ENCODE data around the gene MTOR. TPM values are rescaled to one million over a fixed set of nuclear protein-coding genes. Genes with fewer than 3 reads are reported as not detected.

The MTOR gene
- total RNA-seq, 1 donor from 2014 or later = 67.2 TPM

DNA sequence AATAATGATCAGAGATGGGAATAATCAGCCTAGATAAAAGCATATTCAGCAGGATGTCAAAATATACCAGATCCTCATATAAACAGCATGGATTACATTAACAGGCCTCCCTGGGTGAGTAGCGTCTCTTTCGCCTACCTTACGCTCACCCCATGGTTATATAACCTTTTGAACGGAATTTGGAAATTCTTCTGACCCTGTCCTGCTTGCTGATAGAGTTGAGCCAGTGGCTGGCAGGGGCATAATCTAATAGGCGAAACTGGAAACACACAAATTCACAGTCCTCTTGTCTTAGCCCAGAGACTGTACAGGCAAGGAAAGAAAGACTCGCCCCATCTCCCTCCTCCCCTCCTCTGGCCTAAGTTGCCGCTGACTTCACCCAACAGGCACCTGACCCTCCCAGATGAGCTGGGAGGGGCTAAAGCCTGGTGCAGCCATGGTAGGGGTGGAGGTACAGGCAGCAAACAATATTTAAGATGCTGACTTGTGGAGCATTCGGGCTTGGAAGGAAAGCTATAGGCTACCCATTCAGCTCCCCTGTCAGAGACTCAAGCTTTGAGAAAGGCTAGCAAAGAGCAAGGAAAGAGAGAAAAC, 73.4 kb downstream of the MTOR start, which contains the start of gene ANGPTL7:
ANGPTL7 (plus strand) TSS at position 498 of the 594 bp plus-strand sequence. CDS start 225 bp downstream, outside the sequence.
- DNase-seq (ENCODE audit: low read depth, low spot score) = no peak
- Mint-ChIP-seq H3K9me3 (no peaks in the 10 kb centered on the region), H3K27ac (ENCODE audit: unreplicated experiment) (peak within 1 kb of the TSS; percentile 88), H3K27me3 (ENCODE audit: low read depth) (no peaks in the 10 kb centered on the region), H3K4me1 (peaks cover 28% of the 10 kb centered on the region), H3K4me3 (no peak within 1 kb of the TSS), H3K36me3 (ENCODE audit: low read depth) (peaks cover 8% of the 10 kb centered on the region)
- TF ChIP-seq, protein P1, sequence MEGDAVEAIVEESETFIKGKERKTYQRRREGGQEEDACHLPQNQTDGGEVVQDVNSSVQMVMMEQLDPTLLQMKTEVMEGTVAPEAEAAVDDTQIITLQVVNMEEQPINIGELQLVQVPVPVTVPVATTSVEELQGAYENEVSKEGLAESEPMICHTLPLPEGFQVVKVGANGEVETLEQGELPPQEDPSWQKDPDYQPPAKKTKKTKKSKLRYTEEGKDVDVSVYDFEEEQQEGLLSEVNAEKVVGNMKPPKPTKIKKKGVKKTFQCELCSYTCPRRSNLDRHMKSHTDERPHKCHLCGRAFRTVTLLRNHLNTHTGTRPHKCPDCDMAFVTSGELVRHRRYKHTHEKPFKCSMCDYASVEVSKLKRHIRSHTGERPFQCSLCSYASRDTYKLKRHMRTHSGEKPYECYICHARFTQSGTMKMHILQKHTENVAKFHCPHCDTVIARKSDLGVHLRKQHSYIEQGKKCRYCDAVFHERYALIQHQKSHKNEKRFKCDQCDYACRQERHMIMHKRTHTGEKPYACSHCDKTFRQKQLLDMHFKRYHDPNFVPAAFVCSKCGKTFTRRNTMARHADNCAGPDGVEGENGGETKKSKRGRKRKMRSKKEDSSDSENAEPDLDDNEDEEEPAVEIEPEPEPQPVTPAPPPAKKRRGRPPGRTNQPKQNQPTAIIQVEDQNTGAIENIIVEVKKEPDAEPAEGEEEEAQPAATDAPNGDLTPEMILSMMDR (conservative IDR thresholded peaks at IDR 0.05) = no peak

DNA sequence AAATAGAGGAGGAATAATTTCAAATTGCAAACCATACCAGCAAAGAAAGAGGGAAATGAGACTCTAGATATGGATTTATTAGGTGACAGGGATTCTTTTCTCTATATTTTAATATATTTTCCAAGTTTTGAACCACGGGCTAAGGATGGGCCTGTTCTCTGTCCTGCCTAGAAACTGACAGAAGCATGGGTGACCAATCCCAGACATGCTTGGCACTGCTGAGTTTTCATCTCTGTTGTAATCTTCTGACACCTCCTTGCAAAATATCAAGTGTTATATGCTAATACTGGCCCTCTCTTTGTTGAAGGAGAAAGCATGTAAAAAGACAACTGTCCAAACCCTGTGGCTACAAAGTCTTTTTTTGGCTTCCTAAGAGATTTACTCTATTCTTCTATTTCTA, 74.0 kb downstream of the MTOR start:
- H3K27ac Mint-ChIP-seq (ENCODE audit: unreplicated experiment) = peak overlapping the region; percentile 88
- H3K27me3 Mint-ChIP-seq (ENCODE audit: low read depth) = no peaks in the 10 kb centered on the region
- H3K4me3 Mint-ChIP-seq = no peak overlapping the region
- H3K4me1 Mint-ChIP-seq = peaks cover 28% of the 10 kb centered on the region
- TF ChIP-seq, protein P1 (conservative IDR thresholded peaks at IDR 0.05) = no peak
- DNase-seq (ENCODE audit: low read depth, low spot score) = no peak
- no peaks in the 10 kb centered on the region for H3K9me3 Mint-ChIP-seq
- H3K36me3 Mint-ChIP-seq (ENCODE audit: low read depth) = peaks cover 8% of the 10 kb centered on the region

DNA sequence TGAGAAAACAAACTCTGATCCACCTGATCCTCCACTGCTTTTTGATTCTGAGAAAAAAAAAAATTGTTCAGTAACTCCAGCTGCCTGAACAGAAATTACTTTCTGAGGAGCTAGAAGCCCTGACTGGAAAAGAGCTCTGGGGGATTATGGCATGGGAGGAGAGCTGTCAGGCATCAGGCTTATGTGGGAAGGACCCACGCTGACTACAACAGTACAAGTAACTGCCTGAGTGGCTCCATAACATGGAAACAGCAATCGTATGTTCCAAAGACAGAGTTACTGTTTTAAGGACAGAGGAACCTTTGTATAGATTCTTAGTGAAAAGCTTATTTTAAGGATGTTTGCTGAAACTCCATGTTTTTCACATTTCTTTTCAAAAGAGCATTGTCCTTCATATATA, 74.4 kb downstream of the MTOR start:
- H3K36me3 Mint-ChIP-seq (ENCODE audit: low read depth) = peaks cover 8% of the 10 kb centered on the region
- peaks cover 28% of the 10 kb centered on the region for H3K4me1 Mint-ChIP-seq
- no peak overlapping the region for H3K4me3 Mint-ChIP-seq
- peak overlapping the region; percentile 88 for H3K27ac Mint-ChIP-seq (ENCODE audit: unreplicated experiment)
- TF ChIP-seq, protein P1 (conservative IDR thresholded peaks at IDR 0.05) = no peak
- H3K27me3 Mint-ChIP-seq (ENCODE audit: low read depth) = no peaks in the 10 kb centered on the region
- no peaks in the 10 kb centered on the region for H3K9me3 Mint-ChIP-seq
- no peak for DNase-seq (ENCODE audit: low read depth, low spot score)

DNA sequence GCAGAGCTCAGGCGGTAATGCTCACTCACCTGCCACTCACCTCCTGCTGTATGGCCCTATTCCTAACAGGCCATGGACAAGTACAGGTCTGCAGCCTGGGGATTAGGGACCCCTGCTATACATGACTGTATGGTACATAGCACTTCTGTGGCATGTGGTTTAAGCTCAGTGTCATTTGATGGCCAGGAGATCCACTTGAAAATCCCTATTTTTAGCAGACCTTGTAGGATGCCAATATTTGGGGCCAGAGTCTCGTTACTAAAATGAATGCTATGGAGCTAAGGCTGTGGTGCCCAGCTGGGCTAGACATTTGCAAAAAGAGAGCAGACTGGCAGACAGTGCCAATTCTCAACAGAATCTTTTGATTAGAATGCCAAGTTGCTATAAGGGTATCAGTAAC, 74.9 kb downstream of the MTOR start:
- Mint-ChIP-seq H3K4me1 (peaks cover 28% of the 10 kb centered on the region), H3K9me3 (no peaks in the 10 kb centered on the region), H3K27me3 (ENCODE audit: low read depth) (no peaks in the 10 kb centered on the region), H3K27ac (ENCODE audit: unreplicated experiment) (no peak overlapping the region), H3K4me3 (no peak overlapping the region), H3K36me3 (ENCODE audit: low read depth) (peaks cover 8% of the 10 kb centered on the region)
- TF ChIP-seq, protein P1 (conservative IDR thresholded peaks at IDR 0.05) = no peak
- no peak for DNase-seq (ENCODE audit: low read depth, low spot score)

DNA sequence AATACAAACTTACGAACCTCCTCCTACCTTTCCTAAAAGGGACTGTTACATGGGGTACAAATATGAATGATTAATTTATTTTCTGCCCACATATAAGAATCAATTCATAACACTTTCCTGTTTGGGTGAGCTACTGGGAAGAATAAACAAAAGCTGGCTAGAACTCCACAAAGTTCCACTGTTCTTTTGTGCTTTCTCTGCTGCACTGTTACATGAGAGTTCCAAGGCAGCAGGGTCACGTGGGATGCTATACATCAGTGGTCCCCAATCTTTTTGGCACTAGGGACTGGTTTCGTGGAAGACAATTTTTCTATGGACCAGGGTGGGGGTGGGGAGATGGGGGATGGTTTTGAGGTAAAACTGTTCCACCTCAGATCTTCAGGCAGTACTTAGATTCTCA, 75.4 kb downstream of the MTOR start:
- Mint-ChIP-seq H3K36me3 (ENCODE audit: low read depth) (peaks cover 10% of the 10 kb centered on the region), H3K27ac (ENCODE audit: unreplicated experiment) (peak overlapping the region; percentile 7), H3K4me3 (no peak overlapping the region), H3K27me3 (ENCODE audit: low read depth) (no peaks in the 10 kb centered on the region), H3K9me3 (no peaks in the 10 kb centered on the region), H3K4me1 (peaks cover 28% of the 10 kb centered on the region)
- no peak for DNase-seq (ENCODE audit: low read depth, low spot score)
- TF ChIP-seq, protein P1 (conservative IDR thresholded peaks at IDR 0.05) = no peak
